Measurements from ENCODE around the gene PIH1D1.
A peak's percentile ranks its signal among the peaks of the same experiment; 100 is the strongest.

PIH1D1 gene

DNA sequence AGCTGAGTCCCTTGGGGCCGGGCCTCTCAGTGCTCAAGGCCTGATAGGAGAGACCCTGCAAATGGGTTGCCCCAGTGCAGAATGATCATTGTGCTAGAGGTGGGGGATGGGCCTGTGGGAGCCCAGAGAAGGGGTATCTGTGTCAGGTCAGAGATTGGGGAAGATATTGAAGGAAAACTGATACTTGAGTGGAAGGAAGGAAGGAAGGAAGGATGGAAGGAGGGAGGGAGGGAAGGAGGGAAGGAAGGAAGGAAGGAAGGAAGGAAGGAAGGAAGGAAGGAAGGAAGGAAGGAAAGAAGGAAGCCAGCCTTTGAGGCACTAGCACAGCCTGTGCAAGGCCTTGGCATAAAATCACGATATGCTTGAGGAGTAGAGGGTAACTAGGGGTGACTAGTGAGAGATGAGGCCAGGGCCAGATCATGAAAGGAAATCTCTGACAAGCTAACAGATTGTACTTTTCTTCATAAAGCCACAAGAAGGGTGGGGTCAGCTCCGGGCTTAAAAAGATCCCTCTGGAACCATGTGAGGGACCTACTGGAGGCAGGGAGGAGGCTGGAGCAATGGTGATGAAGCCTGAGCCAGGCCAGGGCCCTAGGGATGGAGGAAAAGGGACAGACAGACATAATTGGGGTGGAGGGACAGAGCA, 39.8 kb downstream of the PIH1D1 start:
- Histone ChIP-seq H3K9me3 (ENCODE audit: control insufficient read depth, insufficient read depth, low read depth, low read length) (no peaks in the 10 kb centered on the region), H3K4me3 (ENCODE audit: low read depth, low read length) (no peak overlapping the region), H3K4me1 (ENCODE audit: control insufficient read depth, insufficient read depth, low read length) (peaks cover 2% of the 10 kb centered on the region; the same call in 1 of the 2 replicates), H3K27ac (ENCODE audit: extremely low read depth, low read depth, low read length) (no peak overlapping the region), H3K36me3 (ENCODE audit: control insufficient read depth in 2 of 2, insufficient read depth in 1 of 2, low read length in 2 of 2) (no peaks in the 10 kb centered on the region)
- TF ChIP-seq ZNF311 (tag by site-specific recombination; IDR thresholded peaks at IDR 0.05; ENCODE audit: borderline replicate concordance) (no peak), ZNF266 (tag by site-specific recombination; IDR thresholded peaks at IDR 0.05; ENCODE audit: low read depth) (peak; percentile 31; the same call in 1 of the 2 replicates), ZNF366 (tag by site-specific recombination; conservative IDR thresholded peaks at IDR 0.05) (peak; percentile 97), ZNF140 (tag by site-specific recombination; IDR thresholded peaks at IDR 0.05) (no peak)
- TF ChIP-seq, protein P1, sequence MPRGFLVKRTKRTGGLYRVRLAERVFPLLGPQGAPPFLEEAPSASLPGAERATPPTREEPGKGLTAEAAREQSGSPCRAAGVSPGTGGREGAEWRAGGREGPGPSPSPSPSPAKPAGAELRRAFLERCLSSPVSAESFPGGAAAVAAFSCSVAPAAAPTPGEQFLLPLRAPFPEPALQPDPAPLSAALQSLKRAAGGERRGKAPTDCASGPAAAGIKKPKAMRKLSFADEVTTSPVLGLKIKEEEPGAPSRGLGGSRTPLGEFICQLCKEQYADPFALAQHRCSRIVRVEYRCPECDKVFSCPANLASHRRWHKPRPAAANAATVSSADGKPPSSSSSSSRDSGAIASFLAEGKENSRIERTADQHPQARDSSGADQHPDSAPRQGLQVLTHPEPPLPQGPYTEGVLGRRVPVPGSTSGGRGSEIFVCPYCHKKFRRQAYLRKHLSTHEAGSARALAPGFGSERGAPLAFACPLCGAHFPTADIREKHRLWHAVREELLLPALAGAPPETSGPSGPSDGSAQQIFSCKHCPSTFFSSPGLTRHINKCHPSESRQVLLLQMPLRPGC (tag by site-specific recombination; IDR thresholded peaks at IDR 0.05), result no peak
- CTCF ChIA-PET, result interaction anchor here (0.8 to 6.9 kb wide), 3 partner anchors 9 to 186 kb away, joined by 4 to 28 read pairs (median 5); no protein-coding TSS in a partner anchor
- POLR2A ChIA-PET, result interaction anchor here (1.2 kb wide), 1 partner anchor 20 kb away, joined by 5 read pairs; no protein-coding TSS in a partner anchor

- ChIA-PET CTCF (interaction anchor here (0.7 to 6.9 kb wide), 5 partner anchors 11 to 183 kb away, joined by 3 to 28 read pairs (median 4); partner anchors contain the start of gene PIH1D1), POLR2A (no interaction called here)
- no peak for TF ChIP-seq ZNF621 (tag by site-specific recombination; IDR thresholded peaks at IDR 0.05)
- TF ChIP-seq ZNF221 (tag by site-specific recombination; IDR thresholded peaks at IDR 0.05; ENCODE audit: borderline replicate concordance), result no peak
- TF ChIP-seq ZNF626 (tag by site-specific recombination; IDR thresholded peaks at IDR 0.05), result no peak
- no peak for TF ChIP-seq IKZF3 (tag by site-specific recombination; IDR thresholded peaks at IDR 0.05)
- no peak for TF ChIP-seq GLIS2 (tag by site-specific recombination; IDR thresholded peaks at IDR 0.05)
- no peak for TF ChIP-seq GLIS1 (tag by site-specific recombination; IDR thresholded peaks at IDR 0.05)
- no peak overlapping the region for H3K4me3 ChIP-seq (ENCODE audit: low read depth, low read length)
- H3K36me3 ChIP-seq (ENCODE audit: control insufficient read depth in 2 of 2, insufficient read depth in 1 of 2, low read length in 2 of 2), result no peaks in the 10 kb centered on the region
- H3K4me1 ChIP-seq (ENCODE audit: control insufficient read depth, insufficient read depth, low read length), result peaks cover 2% of the 10 kb centered on the region; the same call in 1 of the 2 replicates
- no peaks in the 10 kb centered on the region for H3K9me3 ChIP-seq (ENCODE audit: control insufficient read depth, insufficient read depth, low read depth, low read length)
- no peak overlapping the region for H3K27ac ChIP-seq (ENCODE audit: extremely low read depth, low read depth, low read length)
These were observed 42.1 kb downstream of the PIH1D1 start for GRCh38 chr19:49409441-49410029.

DNA sequence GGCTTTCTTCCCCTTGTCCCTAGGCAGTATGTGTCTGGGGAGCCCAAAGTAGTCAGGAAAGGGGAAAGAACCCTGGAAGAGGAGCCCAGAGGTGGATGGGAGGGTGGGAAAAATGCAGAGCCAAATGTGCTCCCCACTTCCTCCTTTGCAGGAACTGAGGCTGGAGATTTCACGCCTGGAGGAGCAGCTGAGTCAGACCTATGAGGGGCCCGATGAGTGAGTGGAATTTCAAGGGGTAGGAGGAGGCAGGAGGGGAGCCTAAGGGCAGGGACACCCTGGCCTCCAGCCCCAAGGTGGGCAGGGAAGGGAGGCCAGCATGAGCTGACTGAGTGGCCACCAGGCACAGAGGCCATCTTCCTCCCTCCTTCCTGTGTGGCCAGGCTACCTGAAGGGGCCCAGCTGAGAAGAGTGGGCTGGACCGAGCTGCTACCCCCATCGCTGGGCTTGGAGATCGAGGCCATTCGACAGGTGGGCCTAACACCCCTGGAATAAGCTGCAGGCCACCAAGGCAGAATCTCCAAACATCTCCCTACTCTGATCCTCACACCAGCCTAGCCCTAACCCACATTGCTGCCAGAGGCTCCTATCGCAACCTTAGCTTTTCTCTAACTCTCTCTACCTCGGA, 42.7 kb downstream of the PIH1D1 start:
- no peak overlapping the region for H3K27ac ChIP-seq (ENCODE audit: extremely low read depth, low read depth, low read length)
- no peak for TF ChIP-seq ZNF416 (tag by site-specific recombination; IDR thresholded peaks at IDR 0.05)
- TF ChIP-seq SCRT2 (tag by site-specific recombination; IDR thresholded peaks at IDR 0.05), result peak; percentile 71
- peaks cover 4% of the 10 kb centered on the region; the same call in 1 of the 2 replicates for H3K4me1 ChIP-seq (ENCODE audit: control insufficient read depth, insufficient read depth, low read length)
- no peaks in the 10 kb centered on the region for H3K36me3 ChIP-seq (ENCODE audit: control insufficient read depth in 2 of 2, insufficient read depth in 1 of 2, low read length in 2 of 2)
- H3K4me3 ChIP-seq (ENCODE audit: low read depth, low read length), result no peak overlapping the region
- ChIA-PET CTCF (interaction anchor here (0.8 to 6.9 kb wide), 3 partner anchors 12 to 108 kb away, joined by 3 to 28 read pairs (median 11); no protein-coding TSS in a partner anchor), POLR2A (no interaction called here)
- H3K9me3 ChIP-seq (ENCODE audit: control insufficient read depth, insufficient read depth, low read depth, low read length), result no peaks in the 10 kb centered on the region

DNA sequence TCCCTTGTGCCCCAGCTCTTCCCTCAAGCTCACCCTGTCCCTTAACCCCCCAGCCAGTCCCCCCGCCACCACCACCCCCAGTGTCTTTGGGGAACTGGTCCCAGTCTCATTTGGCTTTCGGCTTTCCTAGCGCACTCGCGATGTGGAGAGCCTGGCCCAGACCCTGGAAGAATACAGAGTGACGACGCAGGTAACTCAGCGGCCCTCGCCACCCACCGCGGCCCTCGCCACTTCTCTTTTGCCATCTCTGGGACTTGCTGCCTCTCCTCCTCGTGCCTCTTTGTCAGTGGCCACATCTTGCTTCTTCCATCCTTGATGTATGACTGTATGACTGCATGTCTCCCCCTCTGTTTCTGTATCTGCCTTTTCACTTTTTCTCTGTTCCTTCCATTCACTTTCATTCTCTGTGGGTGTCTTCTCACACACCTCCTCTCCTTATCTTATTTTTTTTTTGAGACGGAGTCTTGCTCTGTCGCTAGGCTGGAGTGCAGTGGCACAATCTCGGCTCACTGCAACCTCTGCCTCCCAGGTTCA, 44.1 kb downstream of the PIH1D1 start:
- ChIA-PET POLR2A (interaction anchor here (0.9 kb wide), 1 partner anchor 13 kb away, joined by 3 read pairs; no protein-coding TSS in a partner anchor), CTCF (interaction anchor here (1.0 to 1.6 kb wide), 2 partner anchors 8 to 66 kb away, joined by 3 to 4 read pairs; no protein-coding TSS in a partner anchor)
- H3K27ac ChIP-seq (ENCODE audit: extremely low read depth, low read depth, low read length), result no peak overlapping the region
- H3K4me3 ChIP-seq (ENCODE audit: low read depth, low read length), result no peak overlapping the region
- H3K4me1 ChIP-seq (ENCODE audit: control insufficient read depth, insufficient read depth, low read length), result peaks cover 10% of the 10 kb centered on the region
- TF ChIP-seq ZNF677 (tag by site-specific recombination; IDR thresholded peaks at IDR 0.05) (no peak), PRDM1 (tag by site-specific recombination; IDR thresholded peaks at IDR 0.05) (0 out of 2 replicates have a peak, but pooled peaks have one; percentile 23)
- H3K36me3 ChIP-seq (ENCODE audit: control insufficient read depth in 2 of 2, insufficient read depth in 1 of 2, low read length in 2 of 2), result no peaks in the 10 kb centered on the region
- H3K9me3 ChIP-seq (ENCODE audit: control insufficient read depth, insufficient read depth, low read depth, low read length), result no peaks in the 10 kb centered on the region
